Cardiac muscle cell (in vitro differentiated cells and primary cell): Measurements from ENCODE around the gene SLC22A1. TPM values are rescaled to one million over a fixed set of nuclear protein-coding genes. Genes with fewer than 3 reads are reported as not detected.

Experiments
- DNase-seq, 2 donors: peaks; one replicate each; pipeline versions ENCODE4 v3.0.0 to v3.0.0-alpha.2; 2010 to 2017; ENCODE audit warnings: low read depth in 1 of 2, low spot score in 1 of 2
- H3K27ac ChIP-seq: fragments of 200-600 bp; sonication (generic); 2 replicates; pipeline ENCODE4 v1.5.1; 2016
- H3K27me3 ChIP-seq: fragments of 200-600 bp; sonication (generic); 2 replicates; pipeline ENCODE4 v1.6.0; 2016; ENCODE audit warnings: control low read depth
- H3K36me3 ChIP-seq: fragments of 200-600 bp; sonication (generic); 2 replicates; pipeline ENCODE4 v1.5.1; 2016; ENCODE audit warnings: control low read depth
- H3K4me1 ChIP-seq: fragments of 200-600 bp; sonication (generic); 2 replicates; pipeline ENCODE4 v1.8.1; 2017; ENCODE audit warnings: low read depth, mild to moderate bottlenecking, mixed run types
- H3K4me3 ChIP-seq: fragments of 200-600 bp; sonication (generic); 2 replicates; pipeline ENCODE4 v1.5.1; 2016; ENCODE audit warnings: mild to moderate bottlenecking
- H3K9me3 ChIP-seq: fragments of 200-600 bp; sonication (generic); 2 replicates; pipeline ENCODE4 v1.5.1; 2017; ENCODE audit warnings: low read depth, mild to moderate bottlenecking, control low read depth
- CTCF ChIP-seq: IDR thresholded peaks from 2 replicates; pipeline ENCODE4 v1.5.1; 2012; ENCODE audit warnings: low read depth, mild to moderate bottlenecking, low read length
- polyA plus RNA-seq: library from polyadenylated mRNA; unstranded; fragments of >200 nt; fragmentation: Nextera tagmentation; extraction: Ambion mirVana; gene quantifications from 2 replicates; pipeline ENCODE4 v1.2.1, GENCODE V29; 2016
- total RNA-seq: library from RNA; depleted of rRNA; stranded (reverse); fragments of >200 nt; gene quantifications from 2 replicates; pipeline ENCODE4 v1.2.3, GENCODE V29; 2016

The SLC22A1 gene
- 0.11 and 0.42 TPM in 2 replicates for total RNA-seq
- not detected in 2 replicates for polyA plus RNA-seq

- TF ChIP-seq CTCF = no peak
- no peak for DNase-seq
- Histone ChIP-seq H3K36me3 (no peaks in the 10 kb centered on the region), H3K4me3 (no peak within 1 kb of the TSS), H3K27ac (no peak within 1 kb of the TSS), H3K4me1 (no peaks in the 10 kb centered on the region), H3K9me3 (no peaks in the 10 kb centered on the region), H3K27me3 (no peaks in the 10 kb centered on the region)
These were observed at the start of gene SLC22A1 for GRCh38 chr6:160121558-160121957. Gene SLC22A1 (plus strand): TSS chr6:160121815. CDS start chr6:160121936, 121 bp downstream.

- H3K4me3 ChIP-seq = no peak overlapping the region
- TF ChIP-seq CTCF = no peak
- no peak overlapping the region for H3K27ac ChIP-seq
These were observed 48.3 kb upstream of the SLC22A1 start for GRCh38 chr6:160073272-160073671.

GRCh38 chr6:160076009-160076408 lies 45.6 kb upstream of the SLC22A1 start:
- H3K36me3 ChIP-seq = peaks cover 51% of the 10 kb centered on the region
- H3K9me3 ChIP-seq = no peaks in the 10 kb centered on the region
- no peaks in the 10 kb centered on the region for H3K4me1 ChIP-seq
- DNase-seq = no peak
- TF ChIP-seq CTCF = no peak
- no peak overlapping the region for H3K4me3 ChIP-seq
- no peak overlapping the region for H3K27ac ChIP-seq
- no peaks in the 10 kb centered on the region for H3K27me3 ChIP-seq

More at GRCh38 chr6:160073272-160073671, 48.3 kb upstream of the SLC22A1 start:
- Histone ChIP-seq H3K4me1 (no peaks in the 10 kb centered on the region), H3K9me3 (no peaks in the 10 kb centered on the region), H3K27me3 (no peaks in the 10 kb centered on the region), H3K36me3 (peaks cover 44% of the 10 kb centered on the region)
- DNase-seq = no peak

GRCh38 chr6:160077024-160077423 lies 44.6 kb upstream of the SLC22A1 start:
- Histone ChIP-seq H3K27me3 (no peaks in the 10 kb centered on the region), H3K9me3 (no peaks in the 10 kb centered on the region), H3K36me3 (peaks cover 50% of the 10 kb centered on the region), H3K27ac (no peak overlapping the region), H3K4me3 (no peak overlapping the region), H3K4me1 (no peaks in the 10 kb centered on the region)
- no peak for DNase-seq
- TF ChIP-seq CTCF = no peak

GRCh38 chr6:160077526-160077925 lies 44.1 kb upstream of the SLC22A1 start:
- no peak for TF ChIP-seq CTCF
- DNase-seq = no peak
- Histone ChIP-seq H3K27ac (no peak overlapping the region), H3K27me3 (no peaks in the 10 kb centered on the region), H3K9me3 (no peaks in the 10 kb centered on the region), H3K4me1 (no peaks in the 10 kb centered on the region), H3K4me3 (no peak overlapping the region), H3K36me3 (peaks cover 47% of the 10 kb centered on the region)
